T-helper 17 cell (primary cell): ENCODE results near the gene TMEM14A. TPM values are rescaled to one million over a fixed set of nuclear protein-coding genes. Genes with fewer than 3 reads are reported as not detected.

Experiments
- ATAC-seq: fragments of 150-1000 bp; cut with Tn5 transposase; 2 replicates; pipeline ENCODE4 v1.10.0; 2021; ENCODE audit warnings: mild to moderate bottlenecking, moderate library complexity
- DNase-seq, 3 donors: peaks; one replicate each; pipeline versions ENCODE4 v3.0.0 to v3.0.0-alpha.2; 2020 to 2021
- H3K9me3 ChIP-seq: one replicate; pipeline ENCODE4 v1.7.0; 2013; ENCODE audit warnings: low read length, mild to moderate bottlenecking; ENCODE audit not compliant: control insufficient read depth, poor library complexity, severe bottlenecking
- H3K27ac Mint-ChIP-seq: one replicate; pipeline ENCODE4 v1.8.0; 2022; ENCODE audit warnings: mild to moderate bottlenecking, moderate library complexity, mixed read lengths
- H3K27me3 Mint-ChIP-seq: one replicate; pipeline ENCODE4 v1.8.0; 2022; ENCODE audit warnings: mixed read lengths
- H3K36me3 Mint-ChIP-seq: one replicate; pipeline ENCODE4 v1.8.0; 2022; ENCODE audit warnings: low read depth, mixed read lengths
- H3K4me1 Mint-ChIP-seq: one replicate; pipeline ENCODE4 v1.8.0; 2022; ENCODE audit warnings: mild to moderate bottlenecking, mixed read lengths
- H3K4me3 Mint-ChIP-seq: one replicate; pipeline ENCODE4 v1.8.0; 2022; ENCODE audit warnings: mild to moderate bottlenecking, moderate library complexity, mixed read lengths
- total RNA-seq, 4 donors: library from RNA in 2 of 4; stranded (reverse) in 2 of 4; gene quantifications; one replicate each; pipeline ENCODE4 v1.2.3 and lab custom pipeline; 2022 to 2026

Gene TMEM14A
- total RNA-seq (1 to 10 TPM; 7.8 to 8.7 TPM), total RNA-seq (lab: John Stamatoyannopoulos, UW) (7.0 to 10.0 reads per million in 2 donors)

- DNase-seq (peak; percentile 81 to 87 (median 83)), ATAC-seq (peak; percentile 97)
- Mint-ChIP-seq H3K4me1 (peaks cover 26% of the 10 kb centered on the region), H3K36me3 (peaks cover 2% of the 10 kb centered on the region), H3K4me3 (peak within 1 kb of the TSS; percentile 95), H3K27ac (peak within 1 kb of the TSS; percentile 83), H3K27me3 (no peaks in the 10 kb centered on the region)
- H3K9me3 ChIP-seq = no peaks in the 10 kb centered on the region
Measured at GRCh38 chr6:52670502-52671409, at the start of gene TMEM14A. TSS of gene TMEM14A (plus strand) at chr6:52671113. CDS start at chr6:52677103, 5,990 bp downstream.

GRCh38 chr6:52621631-52622030 is 49.3 kb upstream of the TMEM14A start:
- DNase-seq (no peak), ATAC-seq (no peak)
- Mint-ChIP-seq H3K27me3 (peaks cover 11% of the 10 kb centered on the region), H3K36me3 (peaks cover 2% of the 10 kb centered on the region), H3K4me3 (no peak overlapping the region), H3K4me1 (no peaks in the 10 kb centered on the region), H3K27ac (no peak overlapping the region)
- H3K9me3 ChIP-seq = no peaks in the 10 kb centered on the region

GRCh38 chr6:52622810-52623209 is 48.1 kb upstream of the TMEM14A start:
- no peaks in the 10 kb centered on the region for H3K9me3 ChIP-seq
- no peak overlapping the region for H3K4me3 Mint-ChIP-seq
- H3K36me3 Mint-ChIP-seq = peaks cover 2% of the 10 kb centered on the region
- no peaks in the 10 kb centered on the region for H3K4me1 Mint-ChIP-seq
- no peak for ATAC-seq
- DNase-seq = no peak
- peaks cover 11% of the 10 kb centered on the region for H3K27me3 Mint-ChIP-seq
- no peak overlapping the region for H3K27ac Mint-ChIP-seq

- no peak for ATAC-seq
- Mint-ChIP-seq H3K4me1 (peaks cover 9% of the 10 kb centered on the region), H3K27ac (no peak overlapping the region), H3K36me3 (no peaks in the 10 kb centered on the region), H3K27me3 (peaks cover 6% of the 10 kb centered on the region), H3K4me3 (no peak overlapping the region)
- no peaks in the 10 kb centered on the region for H3K9me3 ChIP-seq
- DNase-seq = no peak
Measured at GRCh38 chr6:52632011-52632410, 38.9 kb upstream of the TMEM14A start.

GRCh38 chr6:52634211-52634610 is 36.7 kb upstream of the TMEM14A start:
- no peaks in the 10 kb centered on the region for H3K9me3 ChIP-seq
- H3K27me3 Mint-ChIP-seq = peaks cover 18% of the 10 kb centered on the region
- H3K27ac Mint-ChIP-seq = no peak overlapping the region
- H3K4me3 Mint-ChIP-seq = no peak overlapping the region
- no peak for ATAC-seq
- H3K4me1 Mint-ChIP-seq = peaks cover 9% of the 10 kb centered on the region
- no peak for DNase-seq
- H3K36me3 Mint-ChIP-seq = no peaks in the 10 kb centered on the region

- no peak overlapping the region for H3K27ac Mint-ChIP-seq
- H3K4me1 Mint-ChIP-seq = peaks cover 10% of the 10 kb centered on the region
- ATAC-seq = no peak
- no peak overlapping the region for H3K4me3 Mint-ChIP-seq
- H3K9me3 ChIP-seq = no peaks in the 10 kb centered on the region
- no peaks in the 10 kb centered on the region for H3K36me3 Mint-ChIP-seq
- peaks cover 27% of the 10 kb centered on the region for H3K27me3 Mint-ChIP-seq
- no peak for DNase-seq
Measured at GRCh38 chr6:52635049-52635577, 35.8 kb upstream of the TMEM14A start.

GRCh38 chr6:52636830-52637229 is 34.1 kb upstream of the TMEM14A start:
- peaks cover 40% of the 10 kb centered on the region for H3K27me3 Mint-ChIP-seq
- no peaks in the 10 kb centered on the region for H3K9me3 ChIP-seq
- ATAC-seq = no peak

GRCh38 chr6:52639493-52639892 is 31.4 kb upstream of the TMEM14A start:
- H3K9me3 ChIP-seq = no peaks in the 10 kb centered on the region
- peaks cover 14% of the 10 kb centered on the region for H3K4me1 Mint-ChIP-seq
- H3K4me3 Mint-ChIP-seq = no peak overlapping the region
- ATAC-seq (no peak), DNase-seq (no peak)
- peaks cover 50% of the 10 kb centered on the region for H3K27me3 Mint-ChIP-seq
- no peak overlapping the region for H3K27ac Mint-ChIP-seq
- H3K36me3 Mint-ChIP-seq = peaks cover 5% of the 10 kb centered on the region

More at GRCh38 chr6:52636830-52637229, 34.1 kb upstream of the TMEM14A start:
- H3K27ac Mint-ChIP-seq = no peak overlapping the region
- DNase-seq = no peak
- no peak overlapping the region for H3K4me3 Mint-ChIP-seq
- no peaks in the 10 kb centered on the region for H3K36me3 Mint-ChIP-seq
- H3K4me1 Mint-ChIP-seq = peaks cover 14% of the 10 kb centered on the region

GRCh38 chr6:52640170-52640569 is 30.7 kb upstream of the TMEM14A start:
- DNase-seq (no peak), ATAC-seq (no peak)
- Mint-ChIP-seq H3K27ac (no peak overlapping the region), H3K4me3 (no peak overlapping the region), H3K27me3 (peaks cover 53% of the 10 kb centered on the region), H3K36me3 (peaks cover 5% of the 10 kb centered on the region), H3K4me1 (peaks cover 10% of the 10 kb centered on the region)
- H3K9me3 ChIP-seq = no peaks in the 10 kb centered on the region

- DNase-seq = no peak
- no peak overlapping the region for H3K27ac Mint-ChIP-seq
- H3K27me3 Mint-ChIP-seq = peaks cover 60% of the 10 kb centered on the region
Measured at GRCh38 chr6:52640916-52641315, 30.0 kb upstream of the TMEM14A start.

GRCh38 chr6:52641388-52641787 is 29.5 kb upstream of the TMEM14A start:
- H3K4me1 Mint-ChIP-seq = peaks cover 5% of the 10 kb centered on the region
- no peaks in the 10 kb centered on the region for H3K9me3 ChIP-seq
- ATAC-seq = no peak
- peaks cover 65% of the 10 kb centered on the region for H3K27me3 Mint-ChIP-seq
- peaks cover 8% of the 10 kb centered on the region for H3K36me3 Mint-ChIP-seq
- DNase-seq = no peak
- no peak overlapping the region for H3K4me3 Mint-ChIP-seq
- H3K27ac Mint-ChIP-seq = no peak overlapping the region

More at GRCh38 chr6:52640916-52641315, 30.0 kb upstream of the TMEM14A start:
- ATAC-seq = no peak
- H3K9me3 ChIP-seq = no peaks in the 10 kb centered on the region
- peaks cover 8% of the 10 kb centered on the region for H3K4me1 Mint-ChIP-seq
- peaks cover 8% of the 10 kb centered on the region for H3K36me3 Mint-ChIP-seq
- H3K4me3 Mint-ChIP-seq = no peak overlapping the region

GRCh38 chr6:52641826-52642225 is 29.1 kb upstream of the TMEM14A start:
- Mint-ChIP-seq H3K4me3 (no peak overlapping the region), H3K4me1 (peaks cover 5% of the 10 kb centered on the region), H3K36me3 (peaks cover 8% of the 10 kb centered on the region), H3K27ac (no peak overlapping the region), H3K27me3 (peaks cover 68% of the 10 kb centered on the region)
- no peak for DNase-seq
- no peaks in the 10 kb centered on the region for H3K9me3 ChIP-seq
- ATAC-seq = no peak

GRCh38 chr6:52642368-52642767 is 28.5 kb upstream of the TMEM14A start:
- Mint-ChIP-seq H3K27me3 (peaks cover 68% of the 10 kb centered on the region), H3K4me1 (peaks cover 5% of the 10 kb centered on the region), H3K4me3 (no peak overlapping the region), H3K27ac (no peak overlapping the region), H3K36me3 (peaks cover 10% of the 10 kb centered on the region)
- H3K9me3 ChIP-seq = no peaks in the 10 kb centered on the region
- no peak for DNase-seq
- ATAC-seq = no peak
